Measurements from ENCODE around the gene TRAPPC8. TPM values are rescaled to one million over a fixed set of nuclear protein-coding genes. Genes with fewer than 3 reads are reported as not detected.
"Not testable (repeated sequence)": the region's sequence is repeated elsewhere in the genome, so short reads cannot be mapped to it uniquely, and the experiment has no call there.

TRAPPC8 gene
- total RNA-seq, 2 experiments from 2014 or later: 22.8 to 23.4 TPM

- DNase-seq (ENCODE audit: low spot score): no peak
- Histone ChIP-seq H3K9me2 (ENCODE audit: insufficient read depth, low read length) (no peaks in the 10 kb centered on the region), H2AFZ (ENCODE audit: low read length) (no peak overlapping the region), H3K36me3 (ENCODE audit: insufficient read depth, low read length) (peaks cover 15% of the 10 kb centered on the region), H3K27ac (ENCODE audit: low read depth, low read length, poor library complexity, severe bottlenecking) (no peak overlapping the region), H3K79me2 (ENCODE audit: insufficient read depth, low read depth, low read length) (peaks cover 7% of the 10 kb centered on the region; the same call in 1 of the 2 replicates), H3K9me3 (ENCODE audit: low read length) (no peaks in the 10 kb centered on the region), H3K4me1 (ENCODE audit: insufficient read depth, low read length, poor library complexity, severe bottlenecking) (no peaks in the 10 kb centered on the region), H3K4me2 (ENCODE audit: low read length) (no peak overlapping the region), H4K20me1 (ENCODE audit: insufficient read depth, low read length) (no peaks in the 10 kb centered on the region), H3K4me3 (ENCODE audit: low read depth, low read length, poor library complexity, severe bottlenecking) (no peak overlapping the region)
- ChIA-PET CTCF (ENCODE audit: unreplicated experiment) (no interaction called here), POLR2A (no interaction called here)
- intact Hi-C loops (cut with micrococcal nuclease; ENCODE audit: unreplicated experiment): no loop called here
- no peak for TF ChIP-seq CTCF (conservative IDR thresholded peaks at IDR 0.05; ENCODE audit: low read length)
- TF ChIP-seq EZH2phosphoT487 (IDR thresholded peaks at IDR 0.05; ENCODE audit: borderline replicate concordance, low read depth, low read length): no peak
- no TSS peak for BruUV-seq (replicated peaks)
Observed at GRCh38 chr18:31931886-31932240, 11.1 kb downstream of the TRAPPC8 start.

- H3K4me2 ChIP-seq (ENCODE audit: low read length): no peak overlapping the region
- DNase-seq (ENCODE audit: low spot score): no peak
- no peaks in the 10 kb centered on the region for H3K4me1 ChIP-seq (ENCODE audit: insufficient read depth, low read length, poor library complexity, severe bottlenecking)
- no peak overlapping the region for H3K27ac ChIP-seq (ENCODE audit: low read depth, low read length, poor library complexity, severe bottlenecking)
- H3K36me3 ChIP-seq (ENCODE audit: insufficient read depth, low read length): peaks cover 20% of the 10 kb centered on the region
- no peaks in the 10 kb centered on the region for H3K9me3 ChIP-seq (ENCODE audit: low read length)
- intact Hi-C loops (cut with micrococcal nuclease; ENCODE audit: unreplicated experiment): no loop called here
- no peaks in the 10 kb centered on the region for H4K20me1 ChIP-seq (ENCODE audit: insufficient read depth, low read length)
- ChIA-PET CTCF (ENCODE audit: unreplicated experiment) (no interaction called here), POLR2A (no interaction called here)
- BruUV-seq (replicated peaks): no TSS peak
- H3K9me2 ChIP-seq (ENCODE audit: insufficient read depth, low read length): no peaks in the 10 kb centered on the region
- TF ChIP-seq EZH2phosphoT487 (IDR thresholded peaks at IDR 0.05; ENCODE audit: borderline replicate concordance, low read depth, low read length) (no peak), CTCF (conservative IDR thresholded peaks at IDR 0.05; ENCODE audit: low read length) (no peak)
- peaks cover 4% of the 10 kb centered on the region; the same call in 1 of the 2 replicates for H3K79me2 ChIP-seq (ENCODE audit: insufficient read depth, low read depth, low read length)
- H2AFZ ChIP-seq (ENCODE audit: low read length): no peak overlapping the region
- no peak overlapping the region for H3K4me3 ChIP-seq (ENCODE audit: low read depth, low read length, poor library complexity, severe bottlenecking)
Observed at GRCh38 chr18:31931163-31931885, 11.6 kb downstream of the TRAPPC8 start.

- DNase-seq (ENCODE audit: low spot score): no peak
- peaks cover 29% of the 10 kb centered on the region for H3K36me3 ChIP-seq (ENCODE audit: insufficient read depth, low read length)
- no TSS peak for BruUV-seq (replicated peaks)
- no peaks in the 10 kb centered on the region for H4K20me1 ChIP-seq (ENCODE audit: insufficient read depth, low read length)
- no peak overlapping the region for H2AFZ ChIP-seq (ENCODE audit: low read length)
- no peak overlapping the region for H3K27ac ChIP-seq (ENCODE audit: low read depth, low read length, poor library complexity, severe bottlenecking)
- H3K9me3 ChIP-seq (ENCODE audit: low read length): no peaks in the 10 kb centered on the region
- H3K4me3 ChIP-seq (ENCODE audit: low read depth, low read length, poor library complexity, severe bottlenecking): no peak overlapping the region
- H3K4me1 ChIP-seq (ENCODE audit: insufficient read depth, low read length, poor library complexity, severe bottlenecking): no peaks in the 10 kb centered on the region
- no peaks in the 10 kb centered on the region for H3K9me2 ChIP-seq (ENCODE audit: insufficient read depth, low read length)
- ChIA-PET POLR2A (interaction anchor here (0.6 kb wide), 1 partner anchor 13 kb away, joined by 3 read pairs; no protein-coding TSS in a partner anchor), CTCF (ENCODE audit: unreplicated experiment) (no interaction called here)
- no peak overlapping the region for H3K4me2 ChIP-seq (ENCODE audit: low read length)
- intact Hi-C loops (cut with micrococcal nuclease; ENCODE audit: unreplicated experiment): no loop called here
- H3K79me2 ChIP-seq (ENCODE audit: insufficient read depth, low read depth, low read length): peaks cover 8% of the 10 kb centered on the region; the same call in 1 of the 2 replicates
- no peak for TF ChIP-seq EZH2phosphoT487 (IDR thresholded peaks at IDR 0.05; ENCODE audit: borderline replicate concordance, low read depth, low read length)
- TF ChIP-seq CTCF (conservative IDR thresholded peaks at IDR 0.05; ENCODE audit: low read length): no peak
Observed at GRCh38 chr18:31929273-31929672, 13.7 kb downstream of the TRAPPC8 start.

GRCh38 chr18:31926988-31927387, 15.9 kb downstream of the TRAPPC8 start:
- H3K79me2 ChIP-seq (ENCODE audit: insufficient read depth, low read depth, low read length); H3K9me2 ChIP-seq (ENCODE audit: insufficient read depth, low read length); intact Hi-C loops (cut with micrococcal nuclease; ENCODE audit: unreplicated experiment); H3K9me3 ChIP-seq (ENCODE audit: low read length); H2AFZ ChIP-seq (ENCODE audit: low read length); H3K4me3 ChIP-seq (ENCODE audit: low read depth, low read length, poor library complexity, severe bottlenecking); BruUV-seq (replicated peaks); CTCF ChIA-PET (ENCODE audit: unreplicated experiment); H3K27ac ChIP-seq (ENCODE audit: low read depth, low read length, poor library complexity, severe bottlenecking); H3K4me1 ChIP-seq (ENCODE audit: insufficient read depth, low read length, poor library complexity, severe bottlenecking); H4K20me1 ChIP-seq (ENCODE audit: insufficient read depth, low read length); DNase-seq (ENCODE audit: low spot score); H3K4me2 ChIP-seq (ENCODE audit: low read length): not testable (repeated sequence)
- peaks cover 37% of the 10 kb centered on the region for H3K36me3 ChIP-seq (ENCODE audit: insufficient read depth, low read length)
- POLR2A ChIA-PET: interaction anchor here (0.5 kb wide), 1 partner anchor 11 kb away, joined by 4 read pairs; no protein-coding TSS in a partner anchor
